ENCODE measurements around the gene BARX2.

DNA sequence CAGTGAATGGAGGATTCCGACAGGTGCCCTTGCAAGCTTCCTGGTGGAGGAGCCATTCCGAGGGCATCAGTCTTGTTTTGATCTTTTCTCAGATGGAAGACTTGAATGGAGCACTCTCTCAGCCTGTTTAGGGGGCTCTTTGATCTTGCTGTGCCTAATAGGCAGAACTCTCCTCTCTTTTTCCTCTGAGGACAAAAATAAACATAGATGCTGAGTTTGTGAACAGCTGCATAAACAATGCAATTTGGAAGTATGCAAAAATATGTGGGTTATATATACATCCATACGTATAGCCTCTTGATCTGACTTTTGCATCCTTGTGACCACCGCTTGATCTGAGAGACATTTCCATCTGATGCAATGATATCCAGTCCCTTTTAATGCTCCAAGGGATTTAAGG lies 29.1 kb downstream of the BARX2 start:
- TF ChIP-seq, protein P1, sequence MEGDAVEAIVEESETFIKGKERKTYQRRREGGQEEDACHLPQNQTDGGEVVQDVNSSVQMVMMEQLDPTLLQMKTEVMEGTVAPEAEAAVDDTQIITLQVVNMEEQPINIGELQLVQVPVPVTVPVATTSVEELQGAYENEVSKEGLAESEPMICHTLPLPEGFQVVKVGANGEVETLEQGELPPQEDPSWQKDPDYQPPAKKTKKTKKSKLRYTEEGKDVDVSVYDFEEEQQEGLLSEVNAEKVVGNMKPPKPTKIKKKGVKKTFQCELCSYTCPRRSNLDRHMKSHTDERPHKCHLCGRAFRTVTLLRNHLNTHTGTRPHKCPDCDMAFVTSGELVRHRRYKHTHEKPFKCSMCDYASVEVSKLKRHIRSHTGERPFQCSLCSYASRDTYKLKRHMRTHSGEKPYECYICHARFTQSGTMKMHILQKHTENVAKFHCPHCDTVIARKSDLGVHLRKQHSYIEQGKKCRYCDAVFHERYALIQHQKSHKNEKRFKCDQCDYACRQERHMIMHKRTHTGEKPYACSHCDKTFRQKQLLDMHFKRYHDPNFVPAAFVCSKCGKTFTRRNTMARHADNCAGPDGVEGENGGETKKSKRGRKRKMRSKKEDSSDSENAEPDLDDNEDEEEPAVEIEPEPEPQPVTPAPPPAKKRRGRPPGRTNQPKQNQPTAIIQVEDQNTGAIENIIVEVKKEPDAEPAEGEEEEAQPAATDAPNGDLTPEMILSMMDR (IDR thresholded peaks at IDR 0.05; ENCODE audit: poor library complexity, severe bottlenecking) = no peak
- TF ChIP-seq, protein P2, sequence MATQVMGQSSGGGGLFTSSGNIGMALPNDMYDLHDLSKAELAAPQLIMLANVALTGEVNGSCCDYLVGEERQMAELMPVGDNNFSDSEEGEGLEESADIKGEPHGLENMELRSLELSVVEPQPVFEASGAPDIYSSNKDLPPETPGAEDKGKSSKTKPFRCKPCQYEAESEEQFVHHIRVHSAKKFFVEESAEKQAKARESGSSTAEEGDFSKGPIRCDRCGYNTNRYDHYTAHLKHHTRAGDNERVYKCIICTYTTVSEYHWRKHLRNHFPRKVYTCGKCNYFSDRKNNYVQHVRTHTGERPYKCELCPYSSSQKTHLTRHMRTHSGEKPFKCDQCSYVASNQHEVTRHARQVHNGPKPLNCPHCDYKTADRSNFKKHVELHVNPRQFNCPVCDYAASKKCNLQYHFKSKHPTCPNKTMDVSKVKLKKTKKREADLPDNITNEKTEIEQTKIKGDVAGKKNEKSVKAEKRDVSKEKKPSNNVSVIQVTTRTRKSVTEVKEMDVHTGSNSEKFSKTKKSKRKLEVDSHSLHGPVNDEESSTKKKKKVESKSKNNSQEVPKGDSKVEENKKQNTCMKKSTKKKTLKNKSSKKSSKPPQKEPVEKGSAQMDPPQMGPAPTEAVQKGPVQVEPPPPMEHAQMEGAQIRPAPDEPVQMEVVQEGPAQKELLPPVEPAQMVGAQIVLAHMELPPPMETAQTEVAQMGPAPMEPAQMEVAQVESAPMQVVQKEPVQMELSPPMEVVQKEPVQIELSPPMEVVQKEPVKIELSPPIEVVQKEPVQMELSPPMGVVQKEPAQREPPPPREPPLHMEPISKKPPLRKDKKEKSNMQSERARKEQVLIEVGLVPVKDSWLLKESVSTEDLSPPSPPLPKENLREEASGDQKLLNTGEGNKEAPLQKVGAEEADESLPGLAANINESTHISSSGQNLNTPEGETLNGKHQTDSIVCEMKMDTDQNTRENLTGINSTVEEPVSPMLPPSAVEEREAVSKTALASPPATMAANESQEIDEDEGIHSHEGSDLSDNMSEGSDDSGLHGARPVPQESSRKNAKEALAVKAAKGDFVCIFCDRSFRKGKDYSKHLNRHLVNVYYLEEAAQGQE (IDR thresholded peaks at IDR 0.05; ENCODE audit: borderline replicate concordance) = no peak
- TF ChIP-seq RAD21 (conservative IDR thresholded peaks at IDR 0.05) = no peak

Measured in neural cell (in vitro differentiated cells).